GM18505 (cell line): ENCODE results near the gene UTP3.

Experiments
- ATAC-seq: cut with Tn5 transposase; IDR thresholded peaks from one replicate; pipeline ENCODE4 v1.9.1; 2021; ENCODE audit not compliant: unreplicated experiment
- POLR2A ChIP-seq: IDR thresholded peaks from 4 replicates; pipeline ENCODE4 v1.6.1; 2011; ENCODE audit warnings: borderline replicate concordance; ENCODE audit not compliant: insufficient read depth, insufficient read length; ENCODE audit errors: extremely low read depth

UTP3 gene

GRCh38 chr4:70737006-70737405 lies 48.7 kb downstream of the UTP3 start:
- TF ChIP-seq POLR2A, result no peak
- ATAC-seq, result no peak

GRCh38 chr4:70737409-70737808 lies 49.1 kb downstream of the UTP3 start:
- TF ChIP-seq POLR2A, result no peak

GRCh38 chr4:70739496-70740337 lies 51.4 kb downstream of the UTP3 start:
- ATAC-seq, result no peak
- TF ChIP-seq POLR2A, result no peak

More at GRCh38 chr4:70737409-70737808, 49.1 kb downstream of the UTP3 start:
- no peak for ATAC-seq
